T-cell (primary cell): Measurements from ENCODE around the gene COL26A1. TPM values are rescaled to one million over a fixed set of nuclear protein-coding genes. Genes with fewer than 3 reads are reported as not detected.
"Not testable (repeated sequence)": the region's sequence is repeated elsewhere in the genome, so short reads cannot be mapped to it uniquely, and the experiment has no call there.

ENCODE experiments used
- ATAC-seq, 4 experiments: fragments of 200-7000 bp in 3 of 4; fragments of 150-1000 bp in 1 of 4; cut with Tn5 transposase; replicated peaks in 1 of 4; 1 replicate in 3 of 4; 2 replicates in 1 of 4; pipeline ENCODE4 v1.10.0; 2021; ENCODE audit warnings: moderate library complexity in 3 of 4, mild to moderate bottlenecking in 2 of 4, moderate number of reproducible peaks in 1 of 4
- CTCF ChIA-PET, 2 donors: fragments of 300-600 bp; sonication (Branson Sonifier 250); formaldehyde crosslinking; loops; one replicate each; lab custom pipeline; 2022; ENCODE audit warnings: antibody characterized with exemption in 2 of 2; lab: Charles Lee
- POLR2A ChIA-PET, 2 donors: fragments of 300-600 bp; sonication (Branson Sonifier 250); formaldehyde crosslinking; loops; one replicate each; lab custom pipeline; 2022; ENCODE audit warnings: antibody characterized with exemption in 2 of 2; lab: Charles Lee
- DNase-seq, 35 experiments: peaks; one replicate each; pipeline versions ENCODE4 v3.0.0 to v3.0.0-alpha.2; 2013 to 2023
- H3K27ac ChIP-seq: one replicate; pipeline ENCODE4 v1.5.1; 2013; ENCODE audit warnings: low read length
- H3K27me3 ChIP-seq, 2 experiments: replicated peaks in 1 of 2; 1 replicate in 1 of 2; 2 replicates in 1 of 2; pipeline versions ENCODE4 v1.6.1 to v1.7.0; 2013; ENCODE audit warnings: low read length in 1 of 2, mixed read lengths in 1 of 2; ENCODE audit not compliant: control insufficient read depth in 2 of 2, insufficient read depth in 2 of 2; ENCODE audit errors: extremely low read depth in 1 of 2
- H3K36me3 ChIP-seq, 2 donors: 1 replicate in 1 of 2; 2 replicates in 1 of 2; pipeline versions ENCODE4 v1.6.1 to v1.7.0; 2013; ENCODE audit warnings: low read length in 1 of 2; ENCODE audit not compliant: control insufficient read depth in 2 of 2, insufficient read depth in 1 of 2; ENCODE audit errors: extremely low read depth in 1 of 2
- H3K4me1 ChIP-seq, 2 experiments: 1 replicate in 1 of 2; 2 replicates in 1 of 2; pipeline versions ENCODE4 v1.6.1 to v1.7.0; 2013; ENCODE audit warnings: low read length in 2 of 2, mixed read lengths in 1 of 2; ENCODE audit not compliant: insufficient read depth in 2 of 2, control insufficient read depth in 1 of 2; ENCODE audit errors: extremely low read depth in 1 of 2
- H3K4me3 ChIP-seq, 2 donors: 1 replicate in 1 of 2; 2 replicates in 1 of 2; pipeline versions ENCODE4 v1.5.1 to v1.7.0; 2013; ENCODE audit warnings: mild to moderate bottlenecking in 2 of 2, low read length in 1 of 2, moderate library complexity in 1 of 2; ENCODE audit not compliant: control insufficient read depth in 1 of 2; ENCODE audit errors: extremely low read depth in 1 of 2
- H3K9me3 ChIP-seq: 2 replicates; pipeline ENCODE4 v1.7.0; 2013
- H3K27ac Mint-ChIP-seq, 2 donors: one replicate each; pipeline ENCODE4 v1.8.0; 2020 to 2021; ENCODE audit warnings: mild to moderate bottlenecking in 2 of 2, mixed read lengths in 2 of 2
- H3K27me3 Mint-ChIP-seq, 2 donors: one replicate each; pipeline ENCODE4 v1.8.0; 2021 to 2022; ENCODE audit warnings: mixed read lengths in 2 of 2
- H3K36me3 Mint-ChIP-seq: one replicate; pipeline ENCODE4 v1.8.0; 2021; ENCODE audit warnings: mixed read lengths
- H3K4me1 Mint-ChIP-seq, 3 donors: one replicate each; pipeline ENCODE4 v1.8.0; 2020 to 2022; ENCODE audit warnings: mixed read lengths in 3 of 3, mild to moderate bottlenecking in 1 of 3
- H3K4me3 Mint-ChIP-seq, 3 donors: one replicate each; pipeline ENCODE4 v1.8.0; 2020 to 2022; ENCODE audit warnings: mild to moderate bottlenecking in 3 of 3, mixed read lengths in 3 of 3, moderate library complexity in 3 of 3
- H3K9me3 Mint-ChIP-seq, 3 donors: one replicate each; pipeline ENCODE4 v1.8.0; 2020 to 2022; ENCODE audit warnings: mixed read lengths in 3 of 3
- WGBS: methylation state at CpG from one replicate; pipeline ENCODE4 v1.1.5; 2013; ENCODE audit warnings: missing lambda C conversion rate; ENCODE audit not compliant: insufficient coverage; 5-methylcytosine and 5-hydroxymethylcytosine counted together
- total RNA-seq, 35 experiments: library from RNA in 6 of 35; stranded (reverse) in 6 of 35; fragments of 120-200 nt in 1 of 35; gene quantifications; one replicate each; pipeline versions ENCODE4 v1.2.1 to v1.2.4 and lab custom pipeline; 2013 to 2026

COL26A1 gene
- total RNA-seq, 5 donors from 2014 or later (not counting 1 experiment from before 2014, with no cell fraction given) = 0.09 TPM; not detected in 4

- ATAC-seq = no peak
- Histone ChIP-seq H3K9me3 (no peaks in the 10 kb centered on the region), H3K4me1 (no peaks in the 10 kb centered on the region), H3K27me3 (peaks cover 0 to 33% of the 10 kb centered on the region in 2 experiments), H3K36me3 (no peaks in the 10 kb centered on the region), H3K27ac (no peak overlapping the region), H3K4me3 (no peak overlapping the region)
- Mint-ChIP-seq H3K36me3 (no peaks in the 10 kb centered on the region), H3K27ac (no peak overlapping the region), H3K4me3 (no peak overlapping the region), H3K27me3 (peaks cover 0 to 29% of the 10 kb centered on the region in 2 donors), H3K4me1 (peaks cover 0 to 4% (median 2%) of the 10 kb centered on the region in 3 donors), H3K9me3 (no peaks in the 10 kb centered on the region)
- ChIA-PET CTCF (no interaction called here), POLR2A (no interaction called here)
- WGBS = 78% methylated on average over 1 of the region's 1 CpG
- no peak for DNase-seq
Measured at GRCh38 chr7:101559586-101559985, 196.9 kb downstream of the COL26A1 start.

GRCh38 chr7:101560021-101560420 lies 197.3 kb downstream of the COL26A1 start:
- POLR2A ChIA-PET, H3K27ac Mint-ChIP-seq, H3K4me1 Mint-ChIP-seq, ATAC-seq, DNase-seq, H3K27ac ChIP-seq, H3K4me3 ChIP-seq, H3K9me3 Mint-ChIP-seq, H3K36me3 ChIP-seq, H3K4me3 Mint-ChIP-seq, H3K36me3 Mint-ChIP-seq, CTCF ChIA-PET, H3K9me3 ChIP-seq, H3K4me1 ChIP-seq: not testable (repeated sequence)
- peaks cover 0 to 37% of the 10 kb centered on the region in 2 experiments for H3K27me3 ChIP-seq
- WGBS = no CpG with 5 or more reads among the region's 3 CpGs
- peaks cover 0 to 29% of the 10 kb centered on the region in 2 donors for H3K27me3 Mint-ChIP-seq

- CTCF ChIA-PET = no interaction called here
- POLR2A ChIA-PET = no interaction called here
- H3K36me3 Mint-ChIP-seq = no peaks in the 10 kb centered on the region
Measured at GRCh38 chr7:101560856-101561255, 198.2 kb downstream of the COL26A1 start.

GRCh38 chr7:101561293-101561692 lies 198.6 kb downstream of the COL26A1 start:
- ATAC-seq, H3K4me1 Mint-ChIP-seq, H3K27ac Mint-ChIP-seq, H3K9me3 ChIP-seq, H3K36me3 Mint-ChIP-seq, H3K36me3 ChIP-seq, H3K27ac ChIP-seq, POLR2A ChIA-PET, H3K4me1 ChIP-seq, H3K9me3 Mint-ChIP-seq, DNase-seq, H3K4me3 Mint-ChIP-seq, H3K4me3 ChIP-seq: not testable (repeated sequence)
- H3K27me3 ChIP-seq = peaks cover 0 to 46% of the 10 kb centered on the region in 2 experiments
- no CpG with 5 or more reads among the region's 3 CpGs for WGBS
- CTCF ChIA-PET = interaction anchor here in 1 of 2 donors (0.7 kb wide), 1 partner anchor 55 kb away, joined by 3 read pairs; no protein-coding TSS in a partner anchor
- peaks cover 0 to 24% of the 10 kb centered on the region in 2 donors for H3K27me3 Mint-ChIP-seq

More at GRCh38 chr7:101560856-101561255, 198.2 kb downstream of the COL26A1 start:
- Mint-ChIP-seq H3K27ac (no peak overlapping the region), H3K27me3 (peaks cover 0 to 25% of the 10 kb centered on the region in 2 donors), H3K9me3 (no peaks in the 10 kb centered on the region), H3K4me1 (peaks cover 0 to 4% (median 2%) of the 10 kb centered on the region in 3 donors), H3K4me3 (no peak overlapping the region)
- no peaks in the 10 kb centered on the region for H3K9me3 ChIP-seq
- peaks cover 0 to 43% of the 10 kb centered on the region in 2 experiments for H3K27me3 ChIP-seq
- WGBS = 100% methylated on average over 2 of the region's 7 CpGs
- no peak for DNase-seq
- H3K4me1 ChIP-seq = no peaks in the 10 kb centered on the region
- no peaks in the 10 kb centered on the region for H3K36me3 ChIP-seq
- no peak overlapping the region for H3K27ac ChIP-seq
- H3K4me3 ChIP-seq = no peak overlapping the region
- no peak for ATAC-seq

- no peaks in the 10 kb centered on the region for H3K9me3 Mint-ChIP-seq
- Histone ChIP-seq H3K27me3 (peaks cover 0 to 39% of the 10 kb centered on the region in 2 experiments), H3K4me3 (no peak overlapping the region), H3K4me1 (no peaks in the 10 kb centered on the region), H3K27ac (no peak overlapping the region), H3K36me3 (no peaks in the 10 kb centered on the region), H3K9me3 (no peaks in the 10 kb centered on the region)
- 92% methylated on average over 13 of the region's 15 CpGs for WGBS
- no peak overlapping the region for H3K27ac Mint-ChIP-seq
- peaks cover 5 to 21% of the 10 kb centered on the region in 2 donors for H3K27me3 Mint-ChIP-seq
- ATAC-seq (no peak), DNase-seq (no peak)
- no peak overlapping the region for H3K4me3 Mint-ChIP-seq
- CTCF ChIA-PET = no interaction called here
- POLR2A ChIA-PET = no interaction called here
- no peaks in the 10 kb centered on the region for H3K36me3 Mint-ChIP-seq
- peaks cover 0 to 4% (median 2%) of the 10 kb centered on the region in 3 donors for H3K4me1 Mint-ChIP-seq
Measured at GRCh38 chr7:101562531-101563197, 200.0 kb downstream of the COL26A1 start.

GRCh38 chr7:101563198-101563901 lies 200.7 kb downstream of the COL26A1 start:
- POLR2A ChIA-PET = no interaction called here
- CTCF ChIA-PET = no interaction called here

More at GRCh38 chr7:101563198-101563901, 200.7 kb downstream of the COL26A1 start:
- no peak for ATAC-seq
- Histone ChIP-seq H3K27ac (no peak overlapping the region), H3K9me3 (no peaks in the 10 kb centered on the region), H3K4me1 (no peaks in the 10 kb centered on the region), H3K4me3 (no peak overlapping the region), H3K36me3 (no peaks in the 10 kb centered on the region), H3K27me3 (peaks cover 0 to 36% of the 10 kb centered on the region in 2 experiments)
- Mint-ChIP-seq H3K27ac (no peak overlapping the region), H3K27me3 (peaks cover 5 to 22% of the 10 kb centered on the region in 2 donors), H3K9me3 (no peaks in the 10 kb centered on the region), H3K36me3 (no peaks in the 10 kb centered on the region), H3K4me3 (no peak overlapping the region), H3K4me1 (peaks cover 0 to 4% (median 2%) of the 10 kb centered on the region in 3 donors)
- WGBS = 81% methylated on average over 13 of the region's 15 CpGs
- no peak for DNase-seq
